ENCODE measurements around the gene CTR9.
"Not testable (repeated sequence)": the region's sequence is repeated elsewhere in the genome, so short reads cannot be mapped to it uniquely, and the experiment has no call there.

The CTR9 gene

GRCh38 chr11:10822491-10822890 is 71.4 kb downstream of the CTR9 start:
- DNase-seq (ENCODE audit: low spot score): not testable (repeated sequence)

- no peak for DNase-seq (ENCODE audit: low spot score)
Measured at GRCh38 chr11:10823152-10823579, 72.1 kb downstream of the CTR9 start.

- DNase-seq (ENCODE audit: low spot score): no peak
Measured at GRCh38 chr11:10824888-10825287, 73.8 kb downstream of the CTR9 start.

GRCh38 chr11:10828402-10828801 is 77.4 kb downstream of the CTR9 start:
- DNase-seq (ENCODE audit: low spot score): no peak

GRCh38 chr11:10829139-10829538 is 78.1 kb downstream of the CTR9 start:
- DNase-seq (ENCODE audit: low spot score): no peak
